Spleen (tissue), 7 donors: ENCODE data around the gene TBC1D8.

Source experiments
- POLR2A ChIP-seq, 3 donors: fragments of 450-650 bp; IDR thresholded peaks; one replicate each; pipeline ENCODE4 v1.5.1; 2017; ENCODE audit warnings: antibody characterized with exemption in 3 of 3, mild to moderate bottlenecking in 1 of 3
- TF ChIP-seq, protein P1 (sequence below), 11 experiments: fragments of 200-600 bp in 7 of 11; fragments of 450-650 bp in 4 of 11; sonication (generic) in 4 of 11; IDR thresholded peaks in 8 of 11; conservative IDR thresholded peaks in 3 of 11; 1 replicate in 7 of 11; 2 replicates in 4 of 11; pipeline versions ENCODE4 v1.4.0 to v1.8.0; 2016 to 2021; ENCODE audit warnings: antibody characterized with exemption in 11 of 11, inconsistent platforms in 4 of 11, mild to moderate bottlenecking in 1 of 11
- donor health status: DM: no; HTN: no; CAD: no; lungs with moderate emphysema.
- donor health status: DM: no; HTN: no; CAD: no.
- donor health status: DM: no; HTN: no; CAD: no.

DNA sequence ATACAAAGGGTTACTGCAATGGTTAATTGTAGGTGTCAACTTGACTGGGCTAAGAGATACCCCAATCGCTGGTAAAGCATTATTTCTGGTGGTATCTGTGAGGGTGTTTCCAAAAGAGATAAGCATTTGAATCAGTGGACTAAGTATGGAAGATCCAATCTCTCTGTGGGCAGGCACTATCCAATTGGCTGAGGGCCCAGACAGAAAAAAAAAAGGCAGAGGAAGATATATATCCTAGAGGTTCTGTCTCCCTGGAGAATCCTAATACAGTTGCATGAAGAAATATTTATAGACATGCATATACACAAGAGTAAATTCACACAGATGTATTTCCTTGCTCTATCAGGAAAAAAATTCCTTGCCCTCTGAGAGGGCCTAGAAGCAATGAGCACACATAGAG, 43.9 kb downstream of the TBC1D8 start:
- TF ChIP-seq, protein P1, sequence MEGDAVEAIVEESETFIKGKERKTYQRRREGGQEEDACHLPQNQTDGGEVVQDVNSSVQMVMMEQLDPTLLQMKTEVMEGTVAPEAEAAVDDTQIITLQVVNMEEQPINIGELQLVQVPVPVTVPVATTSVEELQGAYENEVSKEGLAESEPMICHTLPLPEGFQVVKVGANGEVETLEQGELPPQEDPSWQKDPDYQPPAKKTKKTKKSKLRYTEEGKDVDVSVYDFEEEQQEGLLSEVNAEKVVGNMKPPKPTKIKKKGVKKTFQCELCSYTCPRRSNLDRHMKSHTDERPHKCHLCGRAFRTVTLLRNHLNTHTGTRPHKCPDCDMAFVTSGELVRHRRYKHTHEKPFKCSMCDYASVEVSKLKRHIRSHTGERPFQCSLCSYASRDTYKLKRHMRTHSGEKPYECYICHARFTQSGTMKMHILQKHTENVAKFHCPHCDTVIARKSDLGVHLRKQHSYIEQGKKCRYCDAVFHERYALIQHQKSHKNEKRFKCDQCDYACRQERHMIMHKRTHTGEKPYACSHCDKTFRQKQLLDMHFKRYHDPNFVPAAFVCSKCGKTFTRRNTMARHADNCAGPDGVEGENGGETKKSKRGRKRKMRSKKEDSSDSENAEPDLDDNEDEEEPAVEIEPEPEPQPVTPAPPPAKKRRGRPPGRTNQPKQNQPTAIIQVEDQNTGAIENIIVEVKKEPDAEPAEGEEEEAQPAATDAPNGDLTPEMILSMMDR (IDR thresholded peaks at IDR 0.05 in 8 of 11, conservative IDR thresholded peaks at IDR 0.05 in 3 of 11) = no peak
- TF ChIP-seq POLR2A (IDR thresholded peaks at IDR 0.05) = no peak
